GM12872 (cell line): ENCODE measurements around the gene ATF7.

Experiments
- TF ChIP-seq, protein P1 (sequence below): IDR thresholded peaks from 3 replicates; pipeline ENCODE4 v1.5.1; 2011; ENCODE audit warnings: low read depth, mild to moderate bottlenecking, low read length, moderate library complexity; ENCODE audit not compliant: insufficient read depth

The ATF7 gene

DNA sequence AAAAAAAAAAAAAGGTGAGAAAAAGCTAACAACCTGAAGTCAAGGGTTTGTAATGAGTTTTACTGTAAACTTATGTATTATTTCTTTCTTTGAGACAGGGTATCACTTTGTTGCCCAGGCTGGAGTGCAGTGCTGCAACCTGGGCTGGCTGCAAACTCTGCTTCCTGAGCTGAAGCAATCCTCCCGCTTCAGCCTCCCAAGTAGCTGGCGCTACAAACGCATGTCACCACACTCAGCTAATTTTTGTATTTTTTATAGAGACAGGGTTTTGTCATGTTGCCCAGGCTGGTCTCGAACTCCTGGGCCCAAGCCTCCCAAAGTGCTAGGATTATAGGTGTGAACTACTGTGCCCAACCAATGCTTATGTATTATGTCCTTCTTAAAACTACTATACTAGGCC is 9.2 kb downstream of the ATF7 start:
- TF ChIP-seq, protein P1, sequence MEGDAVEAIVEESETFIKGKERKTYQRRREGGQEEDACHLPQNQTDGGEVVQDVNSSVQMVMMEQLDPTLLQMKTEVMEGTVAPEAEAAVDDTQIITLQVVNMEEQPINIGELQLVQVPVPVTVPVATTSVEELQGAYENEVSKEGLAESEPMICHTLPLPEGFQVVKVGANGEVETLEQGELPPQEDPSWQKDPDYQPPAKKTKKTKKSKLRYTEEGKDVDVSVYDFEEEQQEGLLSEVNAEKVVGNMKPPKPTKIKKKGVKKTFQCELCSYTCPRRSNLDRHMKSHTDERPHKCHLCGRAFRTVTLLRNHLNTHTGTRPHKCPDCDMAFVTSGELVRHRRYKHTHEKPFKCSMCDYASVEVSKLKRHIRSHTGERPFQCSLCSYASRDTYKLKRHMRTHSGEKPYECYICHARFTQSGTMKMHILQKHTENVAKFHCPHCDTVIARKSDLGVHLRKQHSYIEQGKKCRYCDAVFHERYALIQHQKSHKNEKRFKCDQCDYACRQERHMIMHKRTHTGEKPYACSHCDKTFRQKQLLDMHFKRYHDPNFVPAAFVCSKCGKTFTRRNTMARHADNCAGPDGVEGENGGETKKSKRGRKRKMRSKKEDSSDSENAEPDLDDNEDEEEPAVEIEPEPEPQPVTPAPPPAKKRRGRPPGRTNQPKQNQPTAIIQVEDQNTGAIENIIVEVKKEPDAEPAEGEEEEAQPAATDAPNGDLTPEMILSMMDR, result no peak

DNA sequence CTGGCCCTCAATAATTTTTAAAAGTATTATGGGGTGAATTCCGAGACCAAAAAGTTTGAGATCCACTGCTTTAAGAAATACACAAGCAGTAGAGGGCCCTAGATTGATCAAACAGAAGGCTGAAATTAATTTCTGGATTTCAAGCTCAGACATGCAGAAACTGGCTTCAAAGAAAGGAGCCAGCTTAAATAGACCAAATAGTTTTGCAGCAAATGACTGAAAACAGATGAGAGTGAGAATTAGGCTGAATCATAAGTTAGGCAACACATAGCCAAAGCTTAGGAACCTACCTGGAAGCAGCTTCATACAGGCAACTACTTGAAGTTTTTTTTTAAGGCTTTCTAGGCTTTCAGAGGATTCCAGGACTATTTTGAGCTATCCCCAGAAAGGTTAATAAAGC is 12.4 kb downstream of the ATF7 start:
- TF ChIP-seq, protein P1, result no peak

GRCh38 chr12:53612978-53613377 is 13.2 kb downstream of the ATF7 start:
- TF ChIP-seq, protein P1, result no peak

- TF ChIP-seq, protein P1, result no peak
Measured at GRCh38 chr12:53611304-53611703, 14.9 kb downstream of the ATF7 start.

- TF ChIP-seq, protein P1, result no peak
Measured at GRCh38 chr12:53604581-53604980, 21.6 kb downstream of the ATF7 start.

- TF ChIP-seq, protein P1, result no peak
Measured at GRCh38 chr12:53603804-53604203, 22.4 kb downstream of the ATF7 start.

GRCh38 chr12:53603196-53603595 is 23.0 kb downstream of the ATF7 start:
- TF ChIP-seq, protein P1, result no peak
